Measurements from ENCODE around the gene DEK.

Gene DEK

GRCh38 chr6:18254793-18255192, 9.5 kb downstream of the DEK start:
- TF ChIP-seq CTCF (IDR thresholded peaks at IDR 0.05) (no peak), ZFX (IDR thresholded peaks at IDR 0.05; ENCODE audit: borderline replicate concordance) (no peak)
- no peak overlapping the region for H3K27ac ChIP-seq

- TF ChIP-seq CTCF (IDR thresholded peaks at IDR 0.05) (no peak), ZFX (IDR thresholded peaks at IDR 0.05; ENCODE audit: borderline replicate concordance) (no peak)
- H3K27ac ChIP-seq, result no peak overlapping the region
Observed at GRCh38 chr6:18253635-18254034, 10.7 kb downstream of the DEK start.

GRCh38 chr6:18249271-18249670, 15.1 kb downstream of the DEK start:
- H3K27ac ChIP-seq, result no peak overlapping the region
- TF ChIP-seq ZFX (IDR thresholded peaks at IDR 0.05; ENCODE audit: borderline replicate concordance) (no peak), CTCF (IDR thresholded peaks at IDR 0.05) (no peak)

DNA sequence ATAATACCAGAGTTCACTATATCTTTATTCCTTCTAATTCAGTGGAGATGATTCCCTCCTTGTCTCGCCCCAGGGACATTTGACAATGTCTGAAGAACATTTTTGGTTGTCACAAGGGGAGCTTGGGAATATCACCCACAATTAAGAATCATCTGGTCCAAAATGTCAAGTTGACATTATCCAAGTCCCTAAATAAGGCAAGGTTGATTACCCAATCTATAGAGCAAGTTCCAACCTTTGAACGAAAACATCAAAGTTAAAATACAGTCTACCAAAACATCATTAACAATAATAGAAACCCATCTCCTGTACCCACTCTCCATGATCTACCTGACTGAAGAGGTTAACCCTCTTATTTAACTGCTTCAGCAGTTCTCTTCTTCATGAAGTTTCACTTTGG, 15.6 kb downstream of the DEK start:
- no peak for TF ChIP-seq CTCF (IDR thresholded peaks at IDR 0.05)
- no peak for TF ChIP-seq ZFX (IDR thresholded peaks at IDR 0.05; ENCODE audit: borderline replicate concordance)
- H3K27ac ChIP-seq, result no peak overlapping the region

GRCh38 chr6:18247002-18247401, 17.3 kb downstream of the DEK start:
- H3K27ac ChIP-seq, result no peak overlapping the region
- TF ChIP-seq CTCF (IDR thresholded peaks at IDR 0.05) (no peak), ZFX (IDR thresholded peaks at IDR 0.05; ENCODE audit: borderline replicate concordance) (no peak)

DNA sequence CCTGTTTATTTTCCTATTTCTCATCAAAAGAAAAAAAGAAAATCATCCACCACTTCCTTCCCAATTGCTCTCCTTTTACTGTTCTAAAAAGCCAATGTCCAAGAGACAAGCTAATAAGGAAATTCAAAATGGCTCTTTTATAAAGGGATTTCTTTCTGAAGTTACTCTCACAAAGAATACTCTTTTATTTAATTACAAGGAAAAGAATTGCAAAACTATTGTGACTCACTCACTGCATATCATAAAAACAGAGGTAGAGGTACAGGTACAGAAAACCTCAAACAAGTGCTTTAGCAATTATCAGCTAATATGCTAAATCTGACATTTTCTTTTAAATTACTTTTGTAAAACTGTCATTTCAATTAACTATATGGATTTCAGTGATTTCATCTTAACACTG, 18.1 kb downstream of the DEK start:
- H3K27ac ChIP-seq, result no peak overlapping the region
- no peak for TF ChIP-seq ZFX (IDR thresholded peaks at IDR 0.05; ENCODE audit: borderline replicate concordance)
- no peak for TF ChIP-seq CTCF (IDR thresholded peaks at IDR 0.05)

DNA sequence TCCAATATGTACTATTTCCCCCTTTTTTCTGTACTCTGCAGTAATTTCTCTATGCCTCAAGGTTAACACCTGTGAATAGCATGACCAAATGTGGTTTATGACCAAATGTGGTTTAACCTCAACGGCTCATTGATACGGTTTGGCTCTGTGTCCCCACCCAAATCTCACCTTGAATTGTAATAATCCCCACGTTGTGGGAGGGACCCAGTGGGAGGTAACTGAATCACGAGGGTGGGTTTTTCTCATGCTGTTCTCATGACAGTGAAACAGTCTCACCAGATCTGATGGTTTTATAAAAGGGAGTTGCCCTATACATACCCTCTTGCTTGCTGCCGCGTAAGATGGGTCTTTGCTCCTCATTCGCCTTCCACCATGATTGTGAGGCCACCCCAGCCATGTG, 18.7 kb downstream of the DEK start:
- TF ChIP-seq CTCF (IDR thresholded peaks at IDR 0.05) (no peak), ZFX (IDR thresholded peaks at IDR 0.05; ENCODE audit: borderline replicate concordance) (no peak)
- no peak overlapping the region for H3K27ac ChIP-seq
